ENCODE results near the gene MCEE. TPM values are rescaled to one million over a fixed set of nuclear protein-coding genes. Genes with fewer than 3 reads are reported as not detected.

Gene MCEE
- polyA plus RNA-seq, 3 donors = 19.4 to 23.3 (median 22.5) TPM

GRCh38 chr2:71064754-71065621, 65.0 kb downstream of the MCEE start:
- no peak overlapping the region for H3K27ac ChIP-seq (ENCODE audit: low read depth, low read length)
- 38 to 74% (median 49%) methylated on average over 7 of the region's 7 CpGs for WGBS, 3 donors

- H3K27ac ChIP-seq (ENCODE audit: low read depth, low read length) = no peak overlapping the region
- 43 to 53% (median 48%) methylated on average over 9 of the region's 9 CpGs for WGBS, 3 donors
These were observed 65.9 kb downstream of the MCEE start for GRCh38 chr2:71064110-71064611.

DNA sequence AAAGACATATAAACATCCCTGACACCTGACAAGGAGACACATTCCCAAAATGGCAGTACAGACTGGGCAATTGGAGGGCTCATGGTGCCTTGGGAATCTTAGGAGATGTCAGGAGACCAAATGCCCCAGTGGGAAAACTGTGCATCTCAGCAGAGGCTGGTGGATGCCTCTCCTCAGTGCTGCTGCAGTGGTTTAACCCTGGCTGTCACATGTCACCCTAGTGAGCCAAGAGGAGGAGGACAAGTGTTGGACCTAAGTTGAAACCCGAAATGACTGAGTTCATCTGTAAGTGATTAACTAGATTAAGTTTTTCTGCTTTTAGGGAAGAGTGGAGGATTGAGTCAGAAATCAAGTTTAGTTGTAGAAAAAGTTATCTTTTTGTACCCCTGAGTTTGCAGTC, 66.8 kb downstream of the MCEE start:
- 45 to 64% (median 54%) methylated on average over 1 of the region's 1 CpG for WGBS, 3 donors
- H3K27ac ChIP-seq (ENCODE audit: low read depth, low read length) = no peak overlapping the region

GRCh38 chr2:71060871-71061270, 69.2 kb downstream of the MCEE start:
- H3K27ac ChIP-seq (ENCODE audit: low read depth, low read length) = no peak overlapping the region
- 57 to 64% (median 58%) methylated on average over 3 of the region's 3 CpGs for WGBS, 3 donors

DNA sequence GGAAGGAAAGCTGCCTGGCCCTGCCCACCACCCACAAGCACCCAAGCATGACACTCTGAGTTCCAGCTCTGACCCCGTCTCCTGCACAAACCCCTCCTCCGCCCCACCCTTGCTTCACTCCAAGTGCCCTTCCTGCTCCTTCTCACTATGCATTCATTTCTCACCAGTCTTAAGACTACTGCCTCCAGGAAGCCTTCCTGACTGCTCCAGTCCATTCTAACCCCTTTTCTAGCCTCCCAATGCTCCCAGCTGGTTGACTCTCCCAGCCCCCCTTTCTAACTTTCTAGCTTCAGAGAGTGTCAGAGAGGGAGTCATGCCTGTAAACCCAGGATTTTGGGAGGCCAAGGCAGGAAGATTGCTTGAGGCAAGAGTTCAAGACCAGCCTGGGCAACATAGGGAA, 69.8 kb downstream of the MCEE start:
- H3K27ac ChIP-seq (ENCODE audit: low read depth, low read length) = no peak overlapping the region
- 74 to 83% (median 78%) methylated on average over 2 of the region's 2 CpGs for WGBS, 3 donors

Other genes with a start within 250 kb of the MCEE start
- 1 to 10 TPM in 2 of 3 donors, under 1 TPM in 1; 0.54 to 4.7 (median 1.9) TPM for gene VAX2, start 229.7 kb downstream of the MCEE start, polyA plus RNA-seq
- gene ATP6V1B1, start 194.3 kb downstream of the MCEE start, polyA plus RNA-seq = 1 to 10 TPM; 1.2 to 4.2 (median 1.9) TPM
- gene ANKRD53, start 151.6 kb downstream of the MCEE start, polyA plus RNA-seq = 10 to 100 TPM in 1 of 3 donors, 1 to 10 TPM in 2; 5.5 to 31.9 (median 8.9) TPM
- gene TEX261, start 135.4 kb downstream of the MCEE start, polyA plus RNA-seq = 10 to 100 TPM; 32.3 to 56.6 (median 45.3) TPM
- gene NAGK, start 61.6 kb downstream of the MCEE start, polyA plus RNA-seq = 100 to 1,000 TPM in 1 of 3 donors, 10 to 100 TPM in 2; 52.6 to 108 (median 90.4) TPM
- gene MPHOSPH10, start 405 bp upstream of the MCEE start, polyA plus RNA-seq = 10 to 100 TPM; 10.4 to 22.4 (median 19.9) TPM
- 10 to 100 TPM in 1 of 3 donors, 1 to 10 TPM in 2; 2.7 to 30.7 (median 4.9) TPM for gene PAIP2B, start 96.9 kb upstream of the MCEE start, polyA plus RNA-seq
- 100 to 1,000 TPM in 1 of 3 donors, 10 to 100 TPM in 2; 30.7 to 118 (median 38.9) TPM for gene ZNF638, start 201.6 kb upstream of the MCEE start, polyA plus RNA-seq

Measured in adipose tissue (tissue), 3 donors.